ENCODE results near the gene GTF3C4. TPM values are rescaled to one million over a fixed set of nuclear protein-coding genes. Genes with fewer than 3 reads are reported as not detected.

Gene GTF3C4
- total RNA-seq: 10 to 100 TPM; 11.5 to 12.1 TPM

GRCh38 chr9:132670457-132671391 is at the start of gene GTF3C4:
GTF3C4 (plus strand) TSS chr9:132670464; CDS start chr9:132670599, 135 bp downstream.

DNA sequence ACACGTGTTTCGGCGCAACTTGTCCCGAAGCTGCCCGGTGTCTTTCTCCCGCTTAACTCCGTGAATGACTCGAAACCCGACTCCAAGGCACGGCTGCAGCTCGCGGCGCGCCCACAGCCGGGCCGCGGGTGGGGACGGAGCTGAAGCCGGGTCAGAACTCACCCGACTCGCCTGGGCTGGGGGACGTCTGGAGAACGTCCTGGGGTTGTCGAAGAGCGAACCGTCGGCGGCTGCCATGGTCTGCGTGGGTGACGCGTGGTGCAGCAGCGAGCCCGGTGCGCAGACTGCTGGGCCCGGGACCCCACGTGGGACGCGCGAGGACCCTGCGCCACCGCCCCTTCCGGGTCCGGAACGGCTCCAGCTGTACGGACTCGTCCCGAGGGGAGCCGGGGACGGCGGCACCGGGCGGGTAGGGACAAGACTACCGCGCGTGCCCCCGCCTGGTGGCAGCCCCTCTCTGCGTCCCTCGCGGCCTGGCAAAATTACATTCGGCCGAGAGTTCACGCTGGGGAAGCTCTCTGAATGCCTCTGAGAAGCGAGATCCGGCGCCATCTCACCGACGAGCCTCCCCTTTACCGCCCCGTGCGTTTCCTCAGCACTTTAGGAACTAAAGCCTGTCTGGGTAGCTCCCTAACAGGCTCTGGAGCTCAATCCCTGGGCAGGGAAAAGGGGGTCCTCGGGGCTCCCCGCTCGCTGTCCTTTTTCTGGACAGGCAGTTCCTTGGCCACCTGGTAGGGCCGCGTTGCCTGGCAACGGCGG is 387 bp upstream of the GTF3C4 start, which contains the start of gene DDX31:
TSS of gene DDX31 (minus strand) at position 286 of the 759 bp plus-strand sequence. CDS start at position 237, 49 bp downstream.

Other genes with a start within 250 kb of the GTF3C4 start
- not detected for gene BARHL1, start 87.9 kb upstream of the GTF3C4 start, total RNA-seq
- 10 to 100 TPM; 12.9 to 14.2 TPM for gene DDX31, start 481 bp upstream of the GTF3C4 start, total RNA-seq
- not detected for gene AK8, start 207.8 kb downstream of the GTF3C4 start, total RNA-seq
- 1 to 10 TPM; 1.3 to 2.7 TPM for gene SPACA9, start 208.4 kb downstream of the GTF3C4 start, total RNA-seq